ENCODE data around the gene ZMYND19.
"Not testable (repeated sequence)": the region's sequence is repeated elsewhere in the genome, so short reads cannot be mapped to it uniquely, and the experiment has no call there.

ZMYND19 gene

GRCh38 chr9:137590469-137591383 is at the start of gene ZMYND19:
Gene ZMYND19, minus strand, starts transcription at chr9:137590512. Its CDS starts 249 bp downstream, at chr9:137590263.
- peaks cover 19% of the 10 kb centered on the region for H3K36me3 Mint-ChIP-seq (ENCODE audit: insufficient read depth)
- no peaks in the 10 kb centered on the region for H3K27me3 Mint-ChIP-seq
- peak; percentile 97 for ATAC-seq (replicated peaks; ENCODE audit: extremely low read depth, poor library complexity, severe bottlenecking)
- H3K27ac Mint-ChIP-seq (ENCODE audit: low read depth), result peak within 1 kb of the TSS; percentile 78
- DNase-seq (ENCODE audit: low spot score in 2 of 2), result peak; percentile 83 to 88
- no peaks in the 10 kb centered on the region for H3K9me3 Mint-ChIP-seq
- H3K4me1 Mint-ChIP-seq, result peaks cover 11% of the 10 kb centered on the region
- H3K4me3 Mint-ChIP-seq, result peak within 1 kb of the TSS; percentile 94

DNA sequence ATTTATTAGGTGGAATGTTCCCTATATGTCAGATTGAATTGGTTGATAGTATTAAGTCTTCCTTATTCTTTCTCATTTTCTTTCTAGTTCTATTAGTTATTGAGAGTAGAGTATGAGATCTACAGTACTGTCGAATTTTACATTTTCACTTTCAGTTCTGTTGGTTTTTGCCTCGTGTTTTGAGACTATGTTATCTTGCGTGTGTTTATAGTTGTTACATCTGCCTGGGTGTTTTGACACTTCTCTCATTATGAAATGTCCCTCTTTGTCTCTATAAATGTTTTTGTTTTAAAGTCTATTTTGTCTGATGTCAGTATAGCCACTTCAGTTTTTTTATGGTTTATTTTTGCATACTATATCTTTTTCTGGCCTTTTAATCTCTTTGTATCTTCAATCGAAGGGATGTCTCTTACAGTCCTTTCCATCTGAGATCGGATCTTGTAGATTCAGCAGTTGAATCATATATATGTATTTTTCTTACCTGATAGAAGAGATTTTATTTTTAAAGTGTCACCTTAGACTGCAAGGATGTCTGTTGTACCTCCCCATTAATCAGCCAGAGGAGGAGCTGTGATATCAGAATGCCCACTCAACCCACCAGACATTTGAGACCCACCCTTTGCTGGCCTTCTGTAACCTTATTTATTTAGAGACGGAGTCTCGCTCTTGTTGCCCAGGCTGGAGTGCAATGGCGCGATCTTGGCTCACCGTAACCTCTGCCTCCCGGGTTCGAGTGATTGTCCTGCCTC is 49.2 kb upstream of the ZMYND19 start:
- peak; percentile 95 for ATAC-seq (replicated peaks; ENCODE audit: extremely low read depth, poor library complexity, severe bottlenecking)
- Mint-ChIP-seq H3K27me3 (no peaks in the 10 kb centered on the region), H3K27ac (ENCODE audit: low read depth) (peak overlapping the region; percentile 93), H3K9me3 (no peaks in the 10 kb centered on the region), H3K36me3 (ENCODE audit: insufficient read depth) (peaks cover 12% of the 10 kb centered on the region), H3K4me3 (peak overlapping the region; percentile 75), H3K4me1 (peaks cover 54% of the 10 kb centered on the region)
- no peak for DNase-seq (ENCODE audit: low spot score in 2 of 2)

DNA sequence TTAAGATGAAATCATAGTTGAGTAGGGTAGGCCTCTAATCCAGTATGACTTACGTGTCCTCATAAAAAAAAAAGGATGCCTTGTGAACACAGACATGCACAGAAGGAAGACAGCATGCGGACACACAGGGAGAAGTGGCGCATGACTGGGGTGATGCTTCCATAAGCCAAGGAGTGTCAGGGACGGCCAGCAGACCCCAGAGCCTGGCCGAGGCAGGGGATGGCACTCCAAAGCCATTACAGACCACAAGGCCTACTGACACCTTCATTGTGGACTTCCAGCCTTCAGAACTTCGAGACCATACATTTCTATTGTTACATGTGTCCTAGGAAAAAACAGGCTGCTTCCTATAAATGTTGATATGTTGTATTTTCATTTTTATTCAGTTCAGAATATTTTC is 48.4 kb upstream of the ZMYND19 start:
- Mint-ChIP-seq H3K27ac (ENCODE audit: low read depth) (peak overlapping the region; percentile 93), H3K4me3 (peak overlapping the region; percentile 75), H3K9me3 (no peaks in the 10 kb centered on the region), H3K4me1 (peaks cover 58% of the 10 kb centered on the region), H3K36me3 (ENCODE audit: insufficient read depth) (peaks cover 9% of the 10 kb centered on the region), H3K27me3 (no peaks in the 10 kb centered on the region)
- ATAC-seq (replicated peaks; ENCODE audit: extremely low read depth, poor library complexity, severe bottlenecking) (no peak), DNase-seq (ENCODE audit: low spot score in 2 of 2) (no peak)

- peaks cover 2% of the 10 kb centered on the region for H3K36me3 Mint-ChIP-seq (ENCODE audit: insufficient read depth)
- peaks cover 44% of the 10 kb centered on the region for H3K4me1 Mint-ChIP-seq
- no peak overlapping the region for H3K4me3 Mint-ChIP-seq
- H3K27ac Mint-ChIP-seq (ENCODE audit: low read depth), result peak overlapping the region; percentile 51
- H3K27me3 Mint-ChIP-seq, result no peaks in the 10 kb centered on the region
- DNase-seq (ENCODE audit: low spot score in 2 of 2) (no peak), ATAC-seq (replicated peaks; ENCODE audit: extremely low read depth, poor library complexity, severe bottlenecking) (no peak)
- H3K9me3 Mint-ChIP-seq, result no peaks in the 10 kb centered on the region
These were observed 43.7 kb upstream of the ZMYND19 start for GRCh38 chr9:137634016-137634415.

- no peaks in the 10 kb centered on the region for H3K27me3 Mint-ChIP-seq
- ATAC-seq (replicated peaks; ENCODE audit: extremely low read depth, poor library complexity, severe bottlenecking), result no peak
- no peak overlapping the region for H3K4me3 Mint-ChIP-seq
- no peak for DNase-seq (ENCODE audit: low spot score in 2 of 2)
- H3K27ac Mint-ChIP-seq (ENCODE audit: low read depth), result no peak overlapping the region
- H3K4me1 Mint-ChIP-seq, result peaks cover 48% of the 10 kb centered on the region
- peaks cover 4% of the 10 kb centered on the region for H3K36me3 Mint-ChIP-seq (ENCODE audit: insufficient read depth)
- no peaks in the 10 kb centered on the region for H3K9me3 Mint-ChIP-seq
These were observed 42.2 kb upstream of the ZMYND19 start for GRCh38 chr9:137632230-137633161.

DNA sequence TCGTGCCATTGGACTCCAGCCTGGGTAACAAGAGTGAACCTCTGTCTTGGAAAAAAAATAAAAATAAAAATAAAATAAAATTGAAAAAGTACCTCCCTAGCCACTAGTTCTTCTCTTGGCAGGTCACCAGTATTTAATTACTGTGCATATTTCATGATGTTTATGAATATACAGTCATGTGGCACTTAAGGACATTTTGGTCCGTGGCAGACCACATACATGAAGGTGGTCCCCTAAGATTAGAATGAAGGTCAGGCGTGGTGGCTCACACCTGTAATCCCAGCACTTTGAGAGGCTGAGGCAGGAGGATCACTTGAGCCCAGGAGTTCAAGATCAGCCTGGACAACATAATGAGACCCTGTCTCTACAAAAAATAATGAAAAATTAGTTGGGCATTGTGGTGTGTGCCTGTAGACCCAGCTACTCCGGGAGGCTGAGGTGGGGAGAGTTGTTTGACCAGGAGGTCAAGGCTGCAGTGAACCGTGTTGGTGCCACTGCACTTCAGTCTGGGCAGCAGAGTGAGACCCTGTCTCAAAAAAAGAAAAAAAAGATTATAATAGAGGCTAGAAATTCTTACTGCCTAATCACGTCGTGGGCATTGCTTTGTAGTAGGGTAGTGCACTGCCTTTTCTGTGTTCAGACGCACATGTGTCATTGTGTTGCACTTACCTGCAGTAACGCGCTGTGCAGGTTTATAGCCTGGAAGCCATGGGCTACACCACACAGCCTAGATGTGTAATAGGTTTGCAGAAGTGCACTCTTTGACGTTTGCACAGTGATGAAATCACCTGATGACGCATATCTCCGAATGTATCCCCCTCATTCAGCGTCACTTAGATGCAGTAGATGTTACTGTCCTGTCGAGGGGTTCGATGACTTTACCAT is 41.3 kb upstream of the ZMYND19 start:
- no peak for ATAC-seq (replicated peaks; ENCODE audit: extremely low read depth, poor library complexity, severe bottlenecking)
- Mint-ChIP-seq H3K27me3 (no peaks in the 10 kb centered on the region), H3K27ac (ENCODE audit: low read depth) (no peak overlapping the region), H3K4me3 (no peak overlapping the region), H3K9me3 (no peaks in the 10 kb centered on the region), H3K36me3 (ENCODE audit: insufficient read depth) (peaks cover 4% of the 10 kb centered on the region), H3K4me1 (peaks cover 49% of the 10 kb centered on the region)
- DNase-seq (ENCODE audit: low spot score in 2 of 2), result no peak

DNA sequence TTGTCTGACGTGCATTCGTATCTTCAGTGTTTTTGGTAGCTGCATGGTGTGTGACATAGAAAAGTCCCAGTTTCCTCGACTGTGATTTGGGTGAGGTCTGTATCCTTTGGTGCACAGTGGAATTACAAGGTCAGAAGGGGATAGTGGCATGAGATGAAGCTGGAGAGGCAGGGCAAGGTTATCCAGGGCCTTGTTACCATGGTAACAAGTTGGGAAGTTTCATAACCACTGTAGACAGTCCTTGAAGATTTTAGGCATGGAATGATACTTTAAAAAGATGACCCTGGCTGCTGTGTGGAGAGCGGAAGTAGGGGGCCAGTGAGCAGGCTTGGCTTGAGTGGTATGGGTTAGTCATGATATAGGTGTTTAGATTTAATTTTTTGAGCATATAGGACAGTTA is 40.4 kb upstream of the ZMYND19 start:
- Mint-ChIP-seq H3K4me3 (peak overlapping the region; percentile 29), H3K4me1 (peaks cover 50% of the 10 kb centered on the region), H3K27me3 (no peaks in the 10 kb centered on the region), H3K9me3 (no peaks in the 10 kb centered on the region), H3K36me3 (ENCODE audit: insufficient read depth) (peaks cover 4% of the 10 kb centered on the region), H3K27ac (ENCODE audit: low read depth) (peak overlapping the region; percentile 54)
- no peak for DNase-seq (ENCODE audit: low spot score in 2 of 2)
- no peak for ATAC-seq (replicated peaks; ENCODE audit: extremely low read depth, poor library complexity, severe bottlenecking)

- no peak for ATAC-seq (replicated peaks; ENCODE audit: extremely low read depth, poor library complexity, severe bottlenecking)
- Mint-ChIP-seq H3K9me3 (no peaks in the 10 kb centered on the region), H3K27ac (ENCODE audit: low read depth) (peak overlapping the region; percentile 54), H3K36me3 (ENCODE audit: insufficient read depth) (peaks cover 8% of the 10 kb centered on the region), H3K4me3 (peak overlapping the region; percentile 29), H3K27me3 (no peaks in the 10 kb centered on the region), H3K4me1 (peaks cover 56% of the 10 kb centered on the region)
- no peak for DNase-seq (ENCODE audit: low spot score in 2 of 2)
These were observed 39.8 kb upstream of the ZMYND19 start for GRCh38 chr9:137630126-137630525.

DNA sequence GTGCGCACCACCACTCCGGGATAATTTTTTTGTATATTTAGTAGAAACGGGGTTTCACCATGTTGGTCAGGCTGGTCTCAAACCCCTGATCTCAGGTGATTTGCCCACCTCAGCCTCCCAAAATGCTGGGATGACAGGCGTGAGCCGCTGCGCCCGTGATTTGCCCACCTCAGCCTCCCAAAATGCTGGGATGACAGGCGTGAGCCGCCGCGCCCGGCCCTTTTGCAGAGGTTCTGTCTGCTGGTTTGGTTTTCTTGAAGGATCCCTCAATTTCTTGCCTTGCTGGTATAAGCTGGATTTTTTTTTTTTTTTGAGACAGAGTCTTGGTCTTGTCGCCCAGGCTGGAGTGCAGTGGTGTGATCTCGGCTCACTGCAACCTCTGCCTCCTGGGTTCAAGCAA is 37.1 kb upstream of the ZMYND19 start:
- DNase-seq (ENCODE audit: low spot score in 2 of 2); H3K27ac Mint-ChIP-seq (ENCODE audit: low read depth); ATAC-seq (replicated peaks; ENCODE audit: extremely low read depth, poor library complexity, severe bottlenecking); H3K4me3 Mint-ChIP-seq; H3K9me3 Mint-ChIP-seq; H3K27me3 Mint-ChIP-seq: not testable (repeated sequence)
- Mint-ChIP-seq H3K36me3 (ENCODE audit: insufficient read depth) (peaks cover 11% of the 10 kb centered on the region), H3K4me1 (peaks cover 43% of the 10 kb centered on the region)

DNA sequence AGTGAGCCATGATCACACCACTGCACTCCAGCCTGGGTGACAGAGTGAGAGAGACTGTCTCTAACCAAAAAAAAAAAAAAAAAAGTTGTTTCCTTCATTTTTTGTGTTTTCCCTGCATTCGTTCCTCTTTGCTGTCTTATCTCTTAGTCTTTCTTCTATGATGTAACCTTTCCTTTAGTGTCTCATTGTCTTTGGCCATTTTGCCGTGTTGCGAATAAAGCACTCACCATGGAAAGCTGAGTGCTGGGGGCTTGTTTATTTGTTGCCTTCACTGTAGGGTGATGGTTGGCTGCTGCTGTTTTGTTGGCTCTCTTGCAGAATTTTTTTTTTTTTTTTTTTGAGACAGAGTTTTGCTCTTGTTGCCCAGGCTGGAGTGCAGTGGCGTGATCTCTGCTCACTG is 36.2 kb upstream of the ZMYND19 start:
- Mint-ChIP-seq H3K36me3 (ENCODE audit: insufficient read depth) (peaks cover 11% of the 10 kb centered on the region), H3K9me3 (no peaks in the 10 kb centered on the region), H3K4me1 (peaks cover 46% of the 10 kb centered on the region), H3K27ac (ENCODE audit: low read depth) (no peak overlapping the region), H3K27me3 (no peaks in the 10 kb centered on the region), H3K4me3 (no peak overlapping the region)
- DNase-seq (ENCODE audit: low spot score in 2 of 2) (no peak), ATAC-seq (replicated peaks; ENCODE audit: extremely low read depth, poor library complexity, severe bottlenecking) (no peak)

DNA sequence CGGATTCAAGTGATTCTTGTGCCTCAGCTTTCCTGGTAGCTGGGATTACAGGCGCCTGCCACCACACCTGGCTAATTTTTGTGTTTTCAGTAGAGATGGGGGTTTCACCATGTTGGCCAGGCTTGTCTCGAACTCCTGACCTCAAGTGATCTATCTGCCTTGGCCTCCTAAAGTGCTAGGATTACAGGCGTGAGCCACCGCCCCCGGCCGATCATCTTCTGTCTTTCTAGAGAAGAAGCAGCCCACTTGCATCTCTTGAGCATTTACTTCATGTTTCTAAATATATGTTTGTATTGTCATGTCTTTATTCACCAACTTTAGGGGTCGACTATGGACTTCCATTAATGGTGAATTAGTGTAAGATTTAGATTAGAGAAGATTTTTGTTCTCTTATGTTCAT is 31.9 kb upstream of the ZMYND19 start:
- ATAC-seq (replicated peaks; ENCODE audit: extremely low read depth, poor library complexity, severe bottlenecking); DNase-seq (ENCODE audit: low spot score in 2 of 2); H3K4me3 Mint-ChIP-seq; H3K27ac Mint-ChIP-seq (ENCODE audit: low read depth); H3K27me3 Mint-ChIP-seq; H3K9me3 Mint-ChIP-seq: not testable (repeated sequence)
- H3K36me3 Mint-ChIP-seq (ENCODE audit: insufficient read depth), result peaks cover 27% of the 10 kb centered on the region
- H3K4me1 Mint-ChIP-seq, result peaks cover 42% of the 10 kb centered on the region

All from central memory CD8-positive, alpha-beta T cell (primary cell).